ENCODE measurements around the gene MGAM2. TPM values are rescaled to one million over a fixed set of nuclear protein-coding genes. Genes with fewer than 3 reads are reported as not detected.

The MGAM2 gene
- total and polyA plus RNA-seq, 2 of the 4 experiments (the other 2 are of a cell fraction): not detected

GRCh38 chr7:142263598-142264380, 152.3 kb downstream of the MGAM2 start:
- no CpG with 5 or more reads among the region's 8 CpGs for WGBS, 2 experiments (ENCODE audit: extremely low coverage in 2 of 2, insufficient read length in 1 of 2)
- CTCF ChIA-PET: no interaction called here

More at GRCh38 chr7:142263598-142264380, 152.3 kb downstream of the MGAM2 start:
- no peak overlapping the region for H2BK120ac ChIP-seq (ENCODE audit: low read depth, low read length)
- DNase-seq (no peak), ATAC-seq (ENCODE audit: low read depth) (no peak)
- no peak overlapping the region for H2AK5ac ChIP-seq (ENCODE audit: low read depth, low read length)
- no peaks in the 10 kb centered on the region for H3K36me3 ChIP-seq (ENCODE audit: control insufficient read depth, insufficient read depth, low read length)
- H2BK20ac ChIP-seq (ENCODE audit: low read depth, low read length): no peak overlapping the region
- H3K18ac ChIP-seq (ENCODE audit: low read depth, low read length): no peak overlapping the region
- no peaks in the 10 kb centered on the region for H3K9me1 ChIP-seq (ENCODE audit: insufficient read depth, low read length)
- no peaks in the 10 kb centered on the region for H3K9me3 ChIP-seq (ENCODE audit: control insufficient read depth, insufficient read depth, low read length)
- no peak overlapping the region for H3K56ac ChIP-seq (ENCODE audit: extremely low read depth, insufficient read depth, low read length)
- POLR2A ChIA-PET (ENCODE audit: unreplicated experiment): no interaction called here
- H3K4me1 ChIP-seq (ENCODE audit: control insufficient read depth, insufficient read depth, low read length): no peaks in the 10 kb centered on the region
- no peak overlapping the region for H2AFZ ChIP-seq (replicated peaks; ENCODE audit: low read length, poor library complexity)
- H4K5ac ChIP-seq (ENCODE audit: low read depth, low read length): no peak overlapping the region
- no peaks in the 10 kb centered on the region for H3K79me1 ChIP-seq (ENCODE audit: low read depth in 1 of 2, low read length in 2 of 2)
- no peak overlapping the region for H2BK15ac ChIP-seq (ENCODE audit: low read depth, low read length)
- intact Hi-C loops (cut with micrococcal nuclease): no loop called here
- no TSS peak for BruUV-seq (replicated peaks)
- H3K27ac ChIP-seq (ENCODE audit: insufficient read depth, low read length): no peak overlapping the region
- H3K4ac ChIP-seq (ENCODE audit: low read depth, low read length): no peak overlapping the region
- no peak overlapping the region for H2AK9ac ChIP-seq (replicated peaks; ENCODE audit: low read depth, low read length, poor library complexity)
- in situ Hi-C loops (cut with MboI; ENCODE audit: low sequenced_read_pairs): no loop called here
- no peak overlapping the region for H3K14ac ChIP-seq (replicated peaks; ENCODE audit: low read depth, low read length)
- no peaks in the 10 kb centered on the region for H4K20me1 ChIP-seq (ENCODE audit: insufficient read depth, low read length)
- no peak overlapping the region for H4K91ac ChIP-seq (ENCODE audit: insufficient read depth, low read depth, low read length)
- no peak overlapping the region for H4K8ac ChIP-seq (ENCODE audit: low read depth in 2 of 2, low read length in 2 of 2)
- no peak overlapping the region for H3K4me2 ChIP-seq (ENCODE audit: low read depth, low read length)
- dilution Hi-C loops (cut with HindIII; ENCODE audit: low sequenced_read_pairs, unreplicated experiment): no loop called here
- TF ChIP-seq RFX5 (IDR thresholded peaks at IDR 0.05; ENCODE audit: low read depth, low read length) (no peak), MAZ (IDR thresholded peaks at IDR 0.05; ENCODE audit: borderline replicate concordance, low read depth, low read length) (no peak), NFE2L2 (IDR thresholded peaks at IDR 0.05; ENCODE audit: low read depth, low read length) (no peak), FOS (IDR thresholded peaks at IDR 0.05; ENCODE audit: low read depth, low read length) (no peak), MXI1 (IDR thresholded peaks at IDR 0.05; ENCODE audit: borderline replicate concordance, low read depth, low read length) (no peak), CEBPB (IDR thresholded peaks at IDR 0.05; ENCODE audit: low read depth, low read length) (no peak), RAD21 (IDR thresholded peaks at IDR 0.05; ENCODE audit: low read length) (no peak), MAFK (IDR thresholded peaks at IDR 0.05; ENCODE audit: low read depth, low read length) (no peak)
- no peak overlapping the region for H3K4me3 ChIP-seq (ENCODE audit: insufficient read depth, low read depth, low read length)
- H3K23ac ChIP-seq (ENCODE audit: low read depth, low read length): no peak overlapping the region
- H3K27me3 ChIP-seq (ENCODE audit: control insufficient read depth, insufficient read depth, low read length): no peaks in the 10 kb centered on the region
- H2BK5ac ChIP-seq (ENCODE audit: low read depth, low read length, poor library complexity, severe bottlenecking): no peak overlapping the region
- no peak overlapping the region for H3K9ac ChIP-seq (ENCODE audit: low read depth, low read length)

Other genes starting within 250 kb of the MGAM2 start
- gene OR9A4, start 195.3 kb upstream of the MGAM2 start, total RNA-seq (2012; rRNA removed): not detected in 2 replicates
- gene OR9A4, start 195.3 kb upstream of the MGAM2 start, polyA plus RNA-seq (2012; rRNA removed): not detected in 2 replicates
- not detected in 2 replicates for gene CLEC5A, start 164.7 kb upstream of the MGAM2 start, total RNA-seq (2012; rRNA removed)
- not detected in 2 replicates for gene CLEC5A, start 164.7 kb upstream of the MGAM2 start, polyA plus RNA-seq (2012; rRNA removed)
- gene TAS2R38, start 137.9 kb upstream of the MGAM2 start, total RNA-seq (2012; rRNA removed): not detected in 2 replicates
- gene TAS2R38, start 137.9 kb upstream of the MGAM2 start, polyA plus RNA-seq (2012; rRNA removed): not detected in 2 replicates
- gene MGAM, start 115.8 kb upstream of the MGAM2 start, total RNA-seq (2012; rRNA removed): not detected in 2 replicates
- gene MGAM, start 115.8 kb upstream of the MGAM2 start, polyA plus RNA-seq (2012; rRNA removed): not detected in 2 replicates
- gene PRSS58, start 146.3 kb downstream of the MGAM2 start, total RNA-seq (2012; rRNA removed): not detected in 2 replicates
- gene PRSS58, start 146.3 kb downstream of the MGAM2 start, polyA plus RNA-seq (2012; rRNA removed): not detected in 2 replicates

All from IMR-90 (cell line).